GM12801 (cell line): Measurements from ENCODE around the gene ZDHHC24.
A peak's percentile ranks its signal among the peaks of the same experiment; 100 is the strongest.

Experiments
- TF ChIP-seq, protein P1 (sequence below): IDR thresholded peaks from one replicate; pipeline ENCODE4 v1.5.1; 2011; ENCODE audit warnings: control low read depth; ENCODE audit not compliant: insufficient read length; ENCODE audit errors: extremely low read depth

ZDHHC24 gene

DNA sequence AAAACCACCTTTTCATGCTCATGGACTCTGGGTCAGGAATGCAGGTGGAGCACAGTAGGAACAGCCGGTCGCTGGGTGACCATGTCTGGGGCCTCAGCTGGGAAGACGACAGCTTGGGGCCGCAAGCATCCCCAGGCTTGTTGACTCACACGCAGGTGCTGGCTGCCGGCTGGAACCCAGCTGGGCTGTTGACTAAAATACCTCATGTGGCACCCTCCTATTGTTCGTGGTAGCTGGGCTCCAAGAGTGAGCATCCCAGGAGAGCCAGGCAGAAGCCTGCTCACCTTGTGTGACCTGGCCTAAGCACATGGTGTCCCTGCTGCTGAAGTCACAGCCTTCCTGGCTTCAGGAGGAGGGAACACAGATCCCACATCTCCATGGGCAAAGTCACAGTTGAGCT lies 56.2 kb downstream of the ZDHHC24 start:
- TF ChIP-seq, protein P1, sequence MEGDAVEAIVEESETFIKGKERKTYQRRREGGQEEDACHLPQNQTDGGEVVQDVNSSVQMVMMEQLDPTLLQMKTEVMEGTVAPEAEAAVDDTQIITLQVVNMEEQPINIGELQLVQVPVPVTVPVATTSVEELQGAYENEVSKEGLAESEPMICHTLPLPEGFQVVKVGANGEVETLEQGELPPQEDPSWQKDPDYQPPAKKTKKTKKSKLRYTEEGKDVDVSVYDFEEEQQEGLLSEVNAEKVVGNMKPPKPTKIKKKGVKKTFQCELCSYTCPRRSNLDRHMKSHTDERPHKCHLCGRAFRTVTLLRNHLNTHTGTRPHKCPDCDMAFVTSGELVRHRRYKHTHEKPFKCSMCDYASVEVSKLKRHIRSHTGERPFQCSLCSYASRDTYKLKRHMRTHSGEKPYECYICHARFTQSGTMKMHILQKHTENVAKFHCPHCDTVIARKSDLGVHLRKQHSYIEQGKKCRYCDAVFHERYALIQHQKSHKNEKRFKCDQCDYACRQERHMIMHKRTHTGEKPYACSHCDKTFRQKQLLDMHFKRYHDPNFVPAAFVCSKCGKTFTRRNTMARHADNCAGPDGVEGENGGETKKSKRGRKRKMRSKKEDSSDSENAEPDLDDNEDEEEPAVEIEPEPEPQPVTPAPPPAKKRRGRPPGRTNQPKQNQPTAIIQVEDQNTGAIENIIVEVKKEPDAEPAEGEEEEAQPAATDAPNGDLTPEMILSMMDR, result no peak

DNA sequence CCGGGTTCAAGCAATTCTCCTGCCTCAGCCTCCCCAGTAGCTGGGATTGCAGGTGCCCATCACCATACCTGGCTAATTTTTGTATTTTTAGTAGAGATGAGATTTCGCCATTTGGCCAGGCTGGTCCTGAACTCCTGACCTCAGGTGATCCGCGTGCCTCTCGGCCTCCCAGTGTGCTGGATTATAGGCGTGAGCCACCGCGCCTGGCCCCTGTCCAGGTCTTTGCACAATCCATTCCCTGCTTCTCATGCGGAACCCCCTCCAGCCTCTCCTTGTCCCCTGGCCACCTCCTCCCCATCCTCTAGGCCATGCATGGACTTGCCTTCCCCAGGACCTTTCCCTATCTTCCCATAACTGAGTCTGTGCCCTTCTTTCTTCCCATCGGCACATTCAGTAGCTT lies 56.9 kb downstream of the ZDHHC24 start:
- TF ChIP-seq, protein P1, result no peak

DNA sequence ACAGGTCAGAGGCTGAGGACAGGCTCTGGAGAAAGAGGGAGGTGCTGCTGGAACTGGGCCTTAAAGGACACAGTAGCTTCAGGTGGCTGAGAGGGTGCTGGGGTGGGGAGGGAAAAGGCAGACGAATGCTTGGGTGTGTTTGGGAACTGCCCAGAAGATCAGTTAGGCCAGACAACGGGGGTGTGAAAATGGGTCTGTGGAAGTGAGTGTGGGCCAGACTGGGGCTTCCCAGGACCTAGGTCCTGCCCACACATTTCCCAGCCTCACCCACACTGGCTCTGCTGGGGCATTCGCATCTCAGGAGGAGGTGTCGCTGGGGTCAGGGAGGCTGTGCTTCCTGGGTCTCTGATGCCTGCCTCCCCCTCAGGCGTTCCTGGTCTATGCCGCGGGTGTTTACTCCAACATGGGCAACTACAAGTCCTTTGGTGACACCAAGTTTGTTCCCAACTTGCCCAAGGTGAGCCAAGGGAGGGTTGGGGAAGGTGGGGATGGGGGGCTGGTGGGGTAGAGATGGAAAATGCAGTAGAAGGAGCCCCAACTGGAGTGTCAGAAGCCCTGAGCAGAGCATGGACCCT lies 61.0 kb downstream of the ZDHHC24 start:
- TF ChIP-seq, protein P1, result no peak

DNA sequence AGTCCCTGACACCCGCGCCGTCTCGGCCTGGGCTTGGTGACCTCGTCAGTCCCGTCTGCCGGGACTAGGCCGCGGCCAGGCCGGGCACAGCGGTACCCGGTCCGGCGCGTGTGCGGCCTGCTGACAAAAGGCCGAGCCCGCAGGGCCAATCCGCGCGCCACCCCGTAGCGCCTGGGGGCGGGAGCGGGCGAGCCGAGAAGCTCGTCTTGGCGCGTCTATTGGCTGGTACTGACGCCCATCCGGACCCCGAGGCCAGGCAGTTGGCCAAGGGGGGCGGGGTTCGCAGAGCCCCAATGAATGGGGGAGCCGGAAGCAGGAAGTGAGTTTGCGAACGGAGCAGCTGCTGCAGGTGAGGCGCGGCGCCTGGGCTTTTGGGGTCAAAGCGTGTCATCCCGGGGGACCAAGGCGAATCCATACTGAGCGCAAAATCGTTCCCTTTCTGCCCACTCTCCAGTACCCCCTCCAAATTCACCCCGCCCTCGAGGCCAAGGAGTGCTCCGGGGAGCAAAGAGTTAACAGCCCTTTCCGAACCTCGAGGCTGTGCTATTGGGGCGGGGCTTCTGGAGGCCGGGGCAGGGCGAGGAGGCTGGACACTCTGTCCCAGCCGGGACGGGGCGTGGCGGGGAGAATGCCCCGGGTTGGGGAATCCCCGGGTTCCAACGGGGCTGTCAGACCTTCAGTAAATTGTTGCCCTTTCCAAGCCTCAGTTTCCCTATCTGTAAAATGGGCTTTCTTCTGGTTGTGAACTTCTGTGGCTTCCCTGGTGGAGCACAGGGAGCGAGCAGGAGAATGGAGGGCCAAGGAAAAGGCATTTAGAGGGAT lies 65.5 kb downstream of the ZDHHC24 start, which contains the start of gene DPP3:
Gene DPP3, plus strand, starts transcription at position 318 of the 822 bp plus-strand sequence. CDS start 1,767 bp downstream, outside the sequence.
- TF ChIP-seq, protein P1, result no peak

DNA sequence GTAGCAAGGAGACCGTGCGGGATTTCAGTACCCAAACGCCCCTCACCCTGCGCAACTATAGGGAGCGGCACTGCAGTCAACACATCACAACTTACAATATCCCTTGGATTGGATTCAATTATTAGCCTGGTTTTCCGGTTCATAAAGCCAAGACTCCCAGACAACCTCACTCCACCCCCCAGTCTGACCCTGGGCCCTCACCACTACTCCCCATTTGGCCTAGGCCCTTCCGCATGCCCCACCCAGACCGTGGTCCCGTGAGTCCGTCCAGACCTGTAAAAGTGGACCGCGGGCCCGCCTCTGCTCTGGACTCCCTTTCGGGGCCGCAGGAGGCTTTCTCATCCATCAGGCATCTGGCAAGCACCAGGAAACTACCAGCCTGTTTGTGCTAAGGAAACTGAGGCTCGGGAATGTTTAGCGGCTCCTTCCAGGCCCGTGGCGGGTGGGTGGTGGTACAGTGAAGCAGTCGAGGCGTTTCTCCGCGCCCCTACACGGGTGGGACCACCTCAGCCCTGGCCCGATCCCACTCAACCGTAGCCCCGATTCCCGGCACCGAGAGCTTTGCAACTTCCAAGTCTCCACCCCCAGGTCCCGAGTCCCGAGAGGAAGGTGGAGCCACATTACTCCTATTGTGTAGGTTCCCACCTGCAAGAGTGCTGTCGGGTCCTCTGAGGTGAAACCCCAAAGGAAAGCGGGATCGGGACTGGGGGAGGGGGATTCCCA lies 66.3 kb downstream of the ZDHHC24 start:
- TF ChIP-seq, protein P1, result no peak

DNA sequence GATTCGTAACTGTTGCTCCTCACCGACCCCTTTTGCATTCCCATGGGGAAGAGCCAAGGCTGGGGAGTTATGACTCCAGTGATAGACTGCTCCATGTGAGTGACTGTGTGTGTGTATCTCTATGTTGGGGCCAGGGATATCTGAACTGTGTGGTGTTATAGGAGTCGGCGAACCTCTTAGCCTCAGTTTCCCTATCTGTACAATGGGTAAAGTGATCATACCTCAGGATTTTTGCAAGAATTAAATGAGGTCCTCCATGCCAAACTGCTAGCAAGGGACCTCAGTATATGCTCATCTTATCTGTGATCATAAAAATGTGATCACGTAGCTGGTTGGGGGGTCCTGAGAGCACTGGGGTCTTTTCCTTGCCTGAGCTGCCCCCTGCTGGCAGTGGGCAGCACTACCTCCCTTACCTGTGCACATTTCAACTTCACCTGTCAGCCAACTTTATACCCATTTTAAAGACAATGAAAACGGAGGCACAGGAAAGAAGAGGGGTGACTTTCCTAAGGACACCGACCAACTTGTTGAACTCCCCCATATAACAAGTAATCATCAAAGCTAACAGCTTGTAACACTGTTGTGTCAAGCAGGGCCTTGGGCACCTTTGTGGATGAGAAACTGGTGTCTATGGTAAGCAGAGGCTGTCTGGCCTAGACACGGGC lies 67.0 kb downstream of the ZDHHC24 start:
- TF ChIP-seq, protein P1, result peak; percentile 80
